Measurements from ENCODE around the gene GDF15.
A peak's percentile ranks its signal among the peaks of the same experiment; 100 is the strongest.

The GDF15 gene

GRCh38 chr19:18432275-18433014 is 46.5 kb downstream of the GDF15 start:
- no peak for DNase-seq

- DNase-seq = peak; percentile 66
Measured at GRCh38 chr19:18433015-18433691, 47.2 kb downstream of the GDF15 start.

GRCh38 chr19:18433735-18434398 is 47.9 kb downstream of the GDF15 start:
- DNase-seq = no peak

- DNase-seq = no peak
Measured at GRCh38 chr19:18434411-18435175, 48.6 kb downstream of the GDF15 start.

- DNase-seq = no peak
Measured at GRCh38 chr19:18435178-18435841, 49.4 kb downstream of the GDF15 start.

GRCh38 chr19:18435842-18436670 is 50.1 kb downstream of the GDF15 start:
- DNase-seq = no peak

GRCh38 chr19:18436671-18437490 is 50.9 kb downstream of the GDF15 start:
- DNase-seq = peak; percentile 89

GRCh38 chr19:18437491-18438330 is 51.8 kb downstream of the GDF15 start, which contains the start of gene ISYNA1:
Gene ISYNA1 (minus strand): TSS chr19:18438133. CDS start chr19:18437979, 154 bp downstream.
- peak; percentile 53 for DNase-seq

- no peak for DNase-seq
Measured at GRCh38 chr19:18438331-18439024, 52.5 kb downstream of the GDF15 start.
